Endothelial cell of umbilical vein (primary cell): ENCODE measurements around the gene ME3.

Experiments used
- CTCF ChIP-seq, 2 donors: IDR thresholded peaks; 1 replicate in 1 of 2; 2 replicates in 1 of 2; pipeline ENCODE4 v1.5.1; 2011; ENCODE audit warnings: low read length in 2 of 2, mild to moderate bottlenecking in 2 of 2, moderate library complexity in 2 of 2, control low read depth in 1 of 2, inconsistent platforms in 1 of 2, low read depth in 1 of 2; ENCODE audit not compliant: insufficient read depth in 1 of 2; ENCODE audit errors: extremely low read depth in 1 of 2
- POLR2AphosphoS5 ChIP-seq: IDR thresholded peaks from 2 replicates; pipeline ENCODE4 v1.6.1; 2012; ENCODE audit warnings: low read depth, mild to moderate bottlenecking, control low read depth, low read length, moderate library complexity; ENCODE audit not compliant: insufficient read depth

DNA sequence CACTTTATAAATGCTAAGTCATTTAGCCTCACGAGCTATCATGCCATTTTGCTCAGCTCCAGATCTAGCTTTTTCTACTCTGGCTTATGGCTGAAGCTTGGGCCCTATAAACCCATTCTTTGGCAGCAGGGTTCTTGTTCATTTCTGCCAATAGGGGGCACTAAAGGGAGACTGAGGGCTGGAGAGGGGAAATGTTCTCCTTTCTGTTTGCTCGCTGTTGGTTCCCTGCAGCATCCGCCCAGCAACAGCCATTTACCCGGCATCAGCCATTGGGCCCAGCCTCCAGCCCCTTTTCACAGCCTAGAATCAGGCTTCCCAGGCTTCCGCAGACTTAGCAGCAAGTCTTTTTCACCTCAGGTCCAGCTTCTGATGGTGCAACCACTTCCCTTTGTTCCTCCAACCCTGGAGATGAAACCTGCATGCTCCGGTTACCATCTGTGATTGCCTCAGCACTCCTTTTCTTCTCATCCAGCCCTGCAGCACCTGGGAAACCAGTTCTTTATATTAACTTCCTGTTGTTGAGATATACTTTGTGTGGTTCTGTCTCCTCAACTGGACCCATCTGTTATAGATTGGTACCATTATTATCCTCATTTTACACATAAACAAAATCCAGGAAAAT, 4.2 kb upstream of the ME3 start:
- TF ChIP-seq CTCF (IDR thresholded peaks at IDR 0.05; ENCODE audit: extremely low read depth in 1 of 2, insufficient read depth in 1 of 2, low read depth in 1 of 2, low read length in 2 of 2) (peak; percentile 26 to 30), POLR2AphosphoS5 (no peak)
